ENCODE measurements around the gene CMSS1.
A peak's percentile ranks its signal among the peaks of the same experiment; 100 is the strongest.

Gene CMSS1

GRCh38 chr3:99873269-99874102 lies 55.8 kb downstream of the CMSS1 start:
- H3K4me3 ChIP-seq (ENCODE audit: low read depth, low read length): no peak overlapping the region

- no peak overlapping the region for H3K4me3 ChIP-seq (ENCODE audit: low read depth, low read length)
Observed at GRCh38 chr3:99874237-99875002, 56.8 kb downstream of the CMSS1 start.

- H3K4me3 ChIP-seq (ENCODE audit: low read depth, low read length): peak overlapping the region; percentile 21
Observed at GRCh38 chr3:99875581-99875928, 57.9 kb downstream of the CMSS1 start.

- H3K4me3 ChIP-seq (ENCODE audit: low read depth, low read length): peak overlapping the region; percentile 28
Observed at GRCh38 chr3:99875929-99876841, 58.5 kb downstream of the CMSS1 start.

- H3K4me3 ChIP-seq (ENCODE audit: low read depth, low read length): no peak overlapping the region
Observed at GRCh38 chr3:99877031-99877579, 59.4 kb downstream of the CMSS1 start.

- H3K4me3 ChIP-seq (ENCODE audit: low read depth, low read length): no peak overlapping the region
Observed at GRCh38 chr3:99878005-99878404, 60.3 kb downstream of the CMSS1 start.

- H3K4me3 ChIP-seq (ENCODE audit: low read depth, low read length): no peak overlapping the region
Observed at GRCh38 chr3:99879275-99879674, 61.6 kb downstream of the CMSS1 start.

- no peak overlapping the region for H3K4me3 ChIP-seq (ENCODE audit: low read depth, low read length)
Observed at GRCh38 chr3:99881121-99881524, 63.5 kb downstream of the CMSS1 start.

GRCh38 chr3:99882436-99883137 lies 64.9 kb downstream of the CMSS1 start:
- no peak overlapping the region for H3K4me3 ChIP-seq (ENCODE audit: low read depth, low read length)

GRCh38 chr3:99883138-99883461 lies 65.4 kb downstream of the CMSS1 start:
- H3K4me3 ChIP-seq (ENCODE audit: low read depth, low read length): no peak overlapping the region

GRCh38 chr3:99883693-99884092 lies 66.0 kb downstream of the CMSS1 start:
- H3K4me3 ChIP-seq (ENCODE audit: low read depth, low read length): no peak overlapping the region

- no peak overlapping the region for H3K4me3 ChIP-seq (ENCODE audit: low read depth, low read length)
Observed at GRCh38 chr3:99884484-99884883, 66.8 kb downstream of the CMSS1 start.

GRCh38 chr3:99885085-99885484 lies 67.4 kb downstream of the CMSS1 start:
- no peak overlapping the region for H3K4me3 ChIP-seq (ENCODE audit: low read depth, low read length)

- no peak overlapping the region for H3K4me3 ChIP-seq (ENCODE audit: low read depth, low read length)
Observed at GRCh38 chr3:99885851-99886250, 68.2 kb downstream of the CMSS1 start.

GRCh38 chr3:99891610-99892285 lies 74.1 kb downstream of the CMSS1 start:
- no peak overlapping the region for H3K4me3 ChIP-seq (ENCODE audit: low read depth, low read length)

GRCh38 chr3:99892332-99892731 lies 74.7 kb downstream of the CMSS1 start:
- no peak overlapping the region for H3K4me3 ChIP-seq (ENCODE audit: low read depth, low read length)

GRCh38 chr3:99895131-99895696 lies 77.6 kb downstream of the CMSS1 start:
- no peak overlapping the region for H3K4me3 ChIP-seq (ENCODE audit: low read depth, low read length)

- H3K4me3 ChIP-seq (ENCODE audit: low read depth, low read length): no peak overlapping the region
Observed at GRCh38 chr3:99895703-99896441, 78.2 kb downstream of the CMSS1 start.

- H3K4me3 ChIP-seq (ENCODE audit: low read depth, low read length): no peak overlapping the region
Observed at GRCh38 chr3:99896482-99896881, 78.8 kb downstream of the CMSS1 start.
